Thyroid gland (tissue), 4 donors: Measurements from ENCODE around the gene ZNF268.

Source experiments
- POLR2A ChIP-seq, 2 donors: fragments of 450-650 bp; IDR thresholded peaks; one replicate each; pipeline ENCODE4 v1.6.1; 2017; ENCODE audit warnings: antibody characterized with exemption in 2 of 2, mild to moderate bottlenecking in 2 of 2, moderate library complexity in 1 of 2
- TF ChIP-seq, protein P1 (sequence below), 6 experiments: fragments of 200-600 bp in 3 of 6; fragments of 450-650 bp in 3 of 6; sonication (generic) in 3 of 6; IDR thresholded peaks; one replicate each; pipeline ENCODE4 v1.5.1; 2016 to 2019; ENCODE audit warnings: antibody characterized with exemption in 6 of 6, mild to moderate bottlenecking in 2 of 6, inconsistent platforms in 1 of 6, moderate library complexity in 1 of 6

DNA sequence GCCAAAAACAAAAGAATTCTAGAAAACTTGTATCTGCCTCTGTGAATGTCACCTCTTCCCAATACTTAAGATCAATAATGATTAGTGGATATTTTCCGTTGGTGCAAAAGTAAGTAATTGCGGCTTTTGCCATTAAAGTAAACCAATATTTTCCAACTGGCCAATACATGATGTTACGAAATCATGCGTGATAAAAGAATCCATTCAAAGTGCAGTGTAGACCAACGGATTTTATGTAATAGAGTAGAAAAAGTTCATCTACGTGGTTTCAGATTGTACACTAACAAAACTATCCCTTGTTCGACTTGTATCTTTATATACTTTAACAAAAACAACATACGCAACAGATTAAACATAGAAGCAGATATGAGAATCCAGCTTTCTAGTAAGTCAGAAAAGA lies 626 bp upstream of the ZNF268 start:
- no peak for TF ChIP-seq POLR2A (IDR thresholded peaks at IDR 0.05)
- TF ChIP-seq, protein P1, sequence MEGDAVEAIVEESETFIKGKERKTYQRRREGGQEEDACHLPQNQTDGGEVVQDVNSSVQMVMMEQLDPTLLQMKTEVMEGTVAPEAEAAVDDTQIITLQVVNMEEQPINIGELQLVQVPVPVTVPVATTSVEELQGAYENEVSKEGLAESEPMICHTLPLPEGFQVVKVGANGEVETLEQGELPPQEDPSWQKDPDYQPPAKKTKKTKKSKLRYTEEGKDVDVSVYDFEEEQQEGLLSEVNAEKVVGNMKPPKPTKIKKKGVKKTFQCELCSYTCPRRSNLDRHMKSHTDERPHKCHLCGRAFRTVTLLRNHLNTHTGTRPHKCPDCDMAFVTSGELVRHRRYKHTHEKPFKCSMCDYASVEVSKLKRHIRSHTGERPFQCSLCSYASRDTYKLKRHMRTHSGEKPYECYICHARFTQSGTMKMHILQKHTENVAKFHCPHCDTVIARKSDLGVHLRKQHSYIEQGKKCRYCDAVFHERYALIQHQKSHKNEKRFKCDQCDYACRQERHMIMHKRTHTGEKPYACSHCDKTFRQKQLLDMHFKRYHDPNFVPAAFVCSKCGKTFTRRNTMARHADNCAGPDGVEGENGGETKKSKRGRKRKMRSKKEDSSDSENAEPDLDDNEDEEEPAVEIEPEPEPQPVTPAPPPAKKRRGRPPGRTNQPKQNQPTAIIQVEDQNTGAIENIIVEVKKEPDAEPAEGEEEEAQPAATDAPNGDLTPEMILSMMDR (IDR thresholded peaks at IDR 0.05) = no peak
